SK-N-SH treated with all-trans-retinoic acid at 6 μM for 48 hours (cell line): ENCODE measurements around the gene RPS14.

Experiments used
- ATAC-seq: fragments of 200-7000 bp; cut with Tn5 transposase; 3 replicates; pipeline ENCODE4 v1.9.1; 2020; ENCODE audit warnings: mild to moderate bottlenecking, moderate library complexity
- ARNTL ChIP-seq: fragments of 450-650 bp; formaldehyde crosslinking; IDR thresholded peaks from 2 replicates; pipeline ENCODE4 v1.5.0; 2020; ENCODE audit warnings: low read depth, mild to moderate bottlenecking, moderate library complexity, borderline replicate concordance
- CSDC2 ChIP-seq: fragments of 250-450 bp; sonication (Bioruptor Pico); IDR thresholded peaks from 2 replicates; pipeline ENCODE4 v1.5.0; 2020; ENCODE audit warnings: mild to moderate bottlenecking, moderate library complexity
- ESRRG ChIP-seq: fragments of 250-450 bp; sonication (Bioruptor Pico); IDR thresholded peaks from 2 replicates; pipeline ENCODE4 v1.6.1; 2021; ENCODE audit warnings: mild to moderate bottlenecking
- GLIS3 ChIP-seq: fragments of 250-450 bp; sonication (Bioruptor Pico); IDR thresholded peaks from 2 replicates; pipeline ENCODE4 v1.5.0; 2020; ENCODE audit warnings: mild to moderate bottlenecking, moderate library complexity
- ISL1 ChIP-seq: fragments of 250-450 bp; sonication (Bioruptor Pico); IDR thresholded peaks from 2 replicates; pipeline ENCODE4 v2.1.2; 2022; ENCODE audit warnings: mild to moderate bottlenecking, moderate library complexity
- OSR1 ChIP-seq: fragments of 250-450 bp; sonication (Bioruptor Pico); IDR thresholded peaks from 2 replicates; pipeline ENCODE4 v1.8.0; 2022; ENCODE audit warnings: moderate library complexity, mild to moderate bottlenecking, inconsistent platforms
- PATZ1 ChIP-seq: fragments of 250-450 bp; sonication (Bioruptor Pico); IDR thresholded peaks from 2 replicates; pipeline ENCODE4 v1.8.0; 2020; ENCODE audit warnings: mild to moderate bottlenecking, moderate library complexity, borderline replicate concordance
- PPARA ChIP-seq: fragments of 250-450 bp; sonication (Bioruptor Pico); IDR thresholded peaks from 2 replicates; pipeline ENCODE4 v1.5.0; 2020; ENCODE audit warnings: mild to moderate bottlenecking, borderline replicate concordance
- SNAI2 ChIP-seq: fragments of 250-450 bp; sonication (Bioruptor Pico); IDR thresholded peaks from 2 replicates; pipeline ENCODE4 v1.5.0; 2020; ENCODE audit warnings: mild to moderate bottlenecking, moderate library complexity
- TCF4 ChIP-seq: fragments of 250-450 bp; sonication (Bioruptor Pico); IDR thresholded peaks from 2 replicates; pipeline ENCODE4 v1.8.0; 2021; ENCODE audit warnings: mild to moderate bottlenecking, moderate library complexity, borderline replicate concordance
- TOX ChIP-seq: fragments of 250-450 bp; sonication (Bioruptor Pico); IDR thresholded peaks from 2 replicates; pipeline ENCODE4 v1.8.0; 2021; ENCODE audit warnings: mild to moderate bottlenecking, moderate library complexity, borderline replicate concordance
- TSHZ2 ChIP-seq: fragments of 250-450 bp; sonication (Bioruptor Pico); IDR thresholded peaks from 2 replicates; pipeline ENCODE4 v1.5.0; 2020; ENCODE audit warnings: mild to moderate bottlenecking, moderate library complexity
- ZC3H10 ChIP-seq: fragments of 250-450 bp; sonication (Bioruptor Pico); IDR thresholded peaks from 2 replicates; pipeline ENCODE4 v1.5.1; 2021; ENCODE audit warnings: mild to moderate bottlenecking, moderate library complexity
- ZFP3 ChIP-seq: fragments of 250-450 bp; sonication (Bioruptor Pico); IDR thresholded peaks from 2 replicates; pipeline ENCODE4 v1.5.0; 2020; ENCODE audit warnings: mild to moderate bottlenecking, moderate library complexity
- ZFP30 ChIP-seq: fragments of 450-650 bp; formaldehyde crosslinking; IDR thresholded peaks from 2 replicates; pipeline ENCODE4 v1.5.0; 2022; ENCODE audit warnings: mild to moderate bottlenecking, moderate library complexity
- ZNF565 ChIP-seq: fragments of 450-650 bp; formaldehyde crosslinking; conservative IDR thresholded peaks from 2 replicates; pipeline ENCODE4 v1.5.0; 2020; ENCODE audit warnings: low read depth, mild to moderate bottlenecking, moderate library complexity
- ZNF8 ChIP-seq: fragments of 450-650 bp; formaldehyde crosslinking; IDR thresholded peaks from 2 replicates; pipeline ENCODE4 v1.5.0; 2020; ENCODE audit warnings: mild to moderate bottlenecking, moderate library complexity
- TF ChIP-seq, protein P1 (sequence below): fragments of 250-450 bp; sonication (Bioruptor Pico); IDR thresholded peaks from 2 replicates; pipeline ENCODE4 v1.5.1; 2021; ENCODE audit warnings: mild to moderate bottlenecking, moderate library complexity
- TF ChIP-seq, protein P2 (sequence below): fragments of 250-450 bp; sonication (Bioruptor Pico); IDR thresholded peaks from 2 replicates; pipeline ENCODE4 v1.8.0; 2021; ENCODE audit warnings: low read depth, mild to moderate bottlenecking, moderate library complexity, borderline replicate concordance
- TF ChIP-seq, protein P3 (sequence below): fragments of 250-450 bp; sonication (Bioruptor Pico); IDR thresholded peaks from 2 replicates; pipeline ENCODE4 v1.5.1; 2020; ENCODE audit warnings: low read depth, mild to moderate bottlenecking, moderate library complexity

Gene RPS14

GRCh38 chr5:150452914-150453313, 3.4 kb upstream of the RPS14 start:
- ATAC-seq, result no peak
- no peak for TF ChIP-seq TOX
- no peak for TF ChIP-seq ARNTL (CRISPR knock-in tag)
- TF ChIP-seq ZNF8 (CRISPR knock-in tag), result no peak
- no peak for TF ChIP-seq ESRRG
- TF ChIP-seq TCF4 (CRISPR knock-in tag), result no peak
- no peak for TF ChIP-seq ZNF565 (CRISPR knock-in tag)
- TF ChIP-seq PPARA (CRISPR knock-in tag), result no peak
- TF ChIP-seq ZFP30 (CRISPR knock-in tag), result no peak
- no peak for TF ChIP-seq CSDC2 (CRISPR knock-in tag)
- TF ChIP-seq, protein P1, sequence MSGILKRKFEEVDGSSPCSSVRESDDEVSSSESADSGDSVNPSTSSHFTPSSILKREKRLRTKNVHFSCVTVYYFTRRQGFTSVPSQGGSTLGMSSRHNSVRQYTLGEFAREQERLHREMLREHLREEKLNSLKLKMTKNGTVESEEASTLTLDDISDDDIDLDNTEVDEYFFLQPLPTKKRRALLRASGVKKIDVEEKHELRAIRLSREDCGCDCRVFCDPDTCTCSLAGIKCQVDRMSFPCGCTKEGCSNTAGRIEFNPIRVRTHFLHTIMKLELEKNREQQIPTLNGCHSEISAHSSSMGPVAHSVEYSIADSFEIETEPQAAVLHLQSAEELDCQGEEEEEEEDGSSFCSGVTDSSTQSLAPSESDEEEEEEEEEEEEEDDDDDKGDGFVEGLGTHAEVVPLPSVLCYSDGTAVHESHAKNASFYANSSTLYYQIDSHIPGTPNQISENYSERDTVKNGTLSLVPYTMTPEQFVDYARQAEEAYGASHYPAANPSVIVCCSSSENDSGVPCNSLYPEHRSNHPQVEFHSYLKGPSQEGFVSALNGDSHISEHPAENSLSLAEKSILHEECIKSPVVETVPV, result no peak
- TF ChIP-seq TSHZ2 (CRISPR knock-in tag), result no peak
- no peak for TF ChIP-seq ISL1
- TF ChIP-seq, protein P2, sequence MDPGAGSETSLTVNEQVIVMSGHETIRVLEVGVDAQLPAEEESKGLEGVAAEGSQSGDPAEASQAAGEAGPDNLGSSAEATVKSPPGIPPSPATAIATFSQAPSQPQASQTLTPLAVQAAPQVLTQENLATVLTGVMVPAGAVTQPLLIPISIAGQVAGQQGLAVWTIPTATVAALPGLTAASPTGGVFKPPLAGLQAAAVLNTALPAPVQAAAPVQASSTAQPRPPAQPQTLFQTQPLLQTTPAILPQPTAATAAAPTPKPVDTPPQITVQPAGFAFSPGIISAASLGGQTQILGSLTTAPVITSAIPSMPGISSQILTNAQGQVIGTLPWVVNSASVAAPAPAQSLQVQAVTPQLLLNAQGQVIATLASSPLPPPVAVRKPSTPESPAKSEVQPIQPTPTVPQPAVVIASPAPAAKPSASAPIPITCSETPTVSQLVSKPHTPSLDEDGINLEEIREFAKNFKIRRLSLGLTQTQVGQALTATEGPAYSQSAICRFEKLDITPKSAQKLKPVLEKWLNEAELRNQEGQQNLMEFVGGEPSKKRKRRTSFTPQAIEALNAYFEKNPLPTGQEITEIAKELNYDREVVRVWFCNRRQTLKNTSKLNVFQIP (CRISPR knock-in tag), result no peak
- TF ChIP-seq ZC3H10 (CRISPR knock-in tag), result no peak
- TF ChIP-seq, protein P3, sequence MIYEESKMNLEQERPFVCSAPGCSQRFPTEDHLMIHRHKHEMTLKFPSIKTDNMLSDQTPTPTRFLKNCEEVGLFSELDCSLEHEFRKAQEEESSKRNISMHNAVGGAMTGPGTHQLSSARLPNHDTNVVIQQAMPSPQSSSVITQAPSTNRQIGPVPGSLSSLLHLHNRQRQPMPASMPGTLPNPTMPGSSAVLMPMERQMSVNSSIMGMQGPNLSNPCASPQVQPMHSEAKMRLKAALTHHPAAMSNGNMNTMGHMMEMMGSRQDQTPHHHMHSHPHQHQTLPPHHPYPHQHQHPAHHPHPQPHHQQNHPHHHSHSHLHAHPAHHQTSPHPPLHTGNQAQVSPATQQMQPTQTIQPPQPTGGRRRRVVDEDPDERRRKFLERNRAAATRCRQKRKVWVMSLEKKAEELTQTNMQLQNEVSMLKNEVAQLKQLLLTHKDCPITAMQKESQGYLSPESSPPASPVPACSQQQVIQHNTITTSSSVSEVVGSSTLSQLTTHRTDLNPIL (CRISPR knock-in tag), result no peak
- TF ChIP-seq SNAI2 (CRISPR knock-in tag), result no peak
- no peak for TF ChIP-seq OSR1 (CRISPR knock-in tag)
- TF ChIP-seq GLIS3, result no peak

DNA sequence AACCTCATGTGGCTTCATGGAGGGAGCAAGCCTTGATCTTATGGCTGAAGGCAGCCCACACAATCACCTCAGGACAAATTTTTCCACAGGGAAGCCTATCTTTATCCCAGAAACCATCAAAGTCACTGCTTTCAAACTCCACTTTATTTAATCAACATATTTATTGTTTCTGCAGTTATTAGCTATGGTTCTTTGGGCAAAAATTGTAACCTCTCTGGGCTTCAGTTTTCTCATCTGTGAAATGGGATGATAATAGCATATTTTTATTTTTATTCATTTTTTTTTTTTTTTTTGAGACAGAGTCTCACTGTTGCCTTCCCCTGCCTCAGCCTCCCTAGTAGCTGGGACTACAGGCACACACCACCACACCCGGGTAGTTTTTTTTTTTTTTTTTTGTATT, 2.1 kb upstream of the RPS14 start:
- no peak for ATAC-seq
- no peak for TF ChIP-seq TSHZ2 (CRISPR knock-in tag)
- no peak for TF ChIP-seq SNAI2 (CRISPR knock-in tag)
- TF ChIP-seq ZFP3, result no peak

DNA sequence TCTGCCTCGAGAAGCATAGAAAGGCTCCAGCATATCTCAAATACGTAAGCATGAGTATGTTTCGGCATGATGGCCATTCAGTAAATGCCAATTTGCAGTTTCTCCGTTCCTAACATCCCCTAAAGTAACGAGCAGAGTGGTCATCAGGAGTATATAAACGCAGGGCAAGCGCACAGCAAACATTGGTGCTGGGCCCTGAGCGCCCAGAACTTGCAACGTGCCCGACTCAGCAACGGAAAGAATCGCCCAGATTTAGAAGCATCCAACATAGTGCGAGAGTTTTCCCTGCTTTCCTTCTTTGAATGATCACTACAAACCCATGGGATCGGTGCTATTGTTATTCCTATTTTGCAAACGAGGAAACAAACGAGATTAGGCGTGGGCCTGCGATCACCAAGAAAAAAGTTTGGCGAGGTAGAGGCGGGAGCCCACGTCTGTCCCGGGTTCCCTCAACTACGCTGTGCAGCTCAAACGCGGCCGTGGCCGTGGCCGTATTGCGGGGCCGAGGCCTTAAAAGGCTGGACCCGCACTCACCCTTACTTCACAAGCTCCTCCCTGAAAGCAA, 505 bp downstream of the RPS14 start:
- peak; percentile 64 for ATAC-seq
- TF ChIP-seq PATZ1 (no peak), TSHZ2 (CRISPR knock-in tag) (no peak), TOX (no peak), GLIS3 (0 out of 2 replicates have a peak, but pooled peaks have one; percentile 46)
- TF ChIP-seq, all 23 proteins: peak for 1
